Endothelial cell of umbilical vein (primary cell): Measurements from ENCODE around the gene GAS2L2. TPM values are rescaled to one million over a fixed set of nuclear protein-coding genes. Genes with fewer than 3 reads are reported as not detected.

Experiments
- BruUV-seq: library from RNA; stranded (reverse); fragments of 400-500 nt; replicated peaks from 2 replicates; lab custom pipeline; 2021; lab: Mats Ljungman, UMichigan
- CTCF ChIA-PET: fragments of 300-600, 350-600 bp; sonication (Branson Sonifier 250); formaldehyde crosslinking; loops from one replicate; lab custom pipeline; 2021; ENCODE audit warnings: antibody characterized with exemption, inconsistent platforms; lab: Charles Lee
- POLR2A ChIA-PET: fragments of 300-600, 350-600 bp; sonication (Branson Sonifier 250); formaldehyde crosslinking; loops from one replicate; lab custom pipeline; 2021; ENCODE audit warnings: antibody characterized with exemption, inconsistent platforms; lab: Charles Lee
- DNase-seq: peaks from one replicate; pipeline ENCODE4 v3.0.0-alpha.2; 2011; ENCODE audit warnings: low read depth, low spot score
- FAIRE-seq: peaks from 2 replicates; lab custom pipeline; 2011; peaks lifted over from hg19 to GRCh38; lab: Jason Lieb, UNC
- H2AFZ ChIP-seq: 2 replicates; pipeline ENCODE4 v1.6.0; 2012; ENCODE audit warnings: low read depth, low read length, control low read depth, inconsistent platforms
- H3K27ac ChIP-seq: 2 replicates; pipeline ENCODE4 v1.5.1; 2011; ENCODE audit warnings: low read depth, mild to moderate bottlenecking, control low read depth, low read length, moderate library complexity; ENCODE audit not compliant: insufficient read depth
- H3K27me3 ChIP-seq, 2 experiments: 2 replicates each; pipeline versions ENCODE4 v1.6.0 to v1.6.1; 2011; ENCODE audit warnings: low read length in 2 of 2, mixed read lengths in 1 of 2; ENCODE audit not compliant: control insufficient read depth in 2 of 2, insufficient read depth in 2 of 2
- H3K36me3 ChIP-seq, 2 experiments: 2 replicates in 1 of 2; 3 replicates in 1 of 2; pipeline ENCODE4 v1.5.1; 2011; ENCODE audit warnings: low read length in 2 of 2, mild to moderate bottlenecking in 1 of 2, moderate library complexity in 1 of 2; ENCODE audit not compliant: control insufficient read depth in 2 of 2, insufficient read depth in 2 of 2; ENCODE audit errors: extremely low read depth in 1 of 2
- H3K4me1 ChIP-seq: 3 replicates; pipeline ENCODE4 v1.5.1; 2011; ENCODE audit warnings: mild to moderate bottlenecking, low read length; ENCODE audit not compliant: control insufficient read depth, insufficient read depth; ENCODE audit errors: extremely low read depth
- H3K4me2 ChIP-seq: 2 replicates; pipeline ENCODE4 v1.6.1; 2011; ENCODE audit warnings: low read length, control low read depth, mixed read lengths; ENCODE audit not compliant: insufficient read depth
- H3K4me3 ChIP-seq, 3 experiments: fragments of 200-600 bp in 1 of 3; sonication (generic), shearing (Covaris generic) in 1 of 3; replicated peaks in 1 of 3; 2 replicates each; pipeline ENCODE4 v1.5.1; 2011 to 2016; ENCODE audit warnings: control low read depth in 3 of 3, low read length in 3 of 3, mild to moderate bottlenecking in 2 of 3, inconsistent platforms in 1 of 3, low read depth in 1 of 3, moderate library complexity in 1 of 3; ENCODE audit not compliant: insufficient read depth in 1 of 3
- H3K79me2 ChIP-seq: 2 replicates; pipeline ENCODE4 v1.6.0; 2012; ENCODE audit warnings: low read length, inconsistent platforms; ENCODE audit not compliant: control insufficient read depth, insufficient read depth
- H3K9ac ChIP-seq: replicated peaks from 2 replicates; pipeline ENCODE3; 2011; ENCODE audit warnings: low read length, control low read depth; ENCODE audit not compliant: insufficient read depth; ENCODE audit errors: extremely low read depth
- H3K9me1 ChIP-seq: replicated peaks from 3 replicates; pipeline ENCODE4 v1.6.0; 2011; ENCODE audit warnings: mild to moderate bottlenecking, low read length; ENCODE audit not compliant: control insufficient read depth, insufficient read depth; ENCODE audit errors: extremely low read depth
- H3K9me3 ChIP-seq: replicated peaks from 2 replicates; pipeline ENCODE4 v1.5.1; 2012; ENCODE audit warnings: low read length, inconsistent platforms; ENCODE audit not compliant: control insufficient read depth, insufficient read depth
- H4K20me1 ChIP-seq: replicated peaks from 2 replicates; pipeline ENCODE3; 2011; ENCODE audit warnings: mild to moderate bottlenecking, low read length; ENCODE audit not compliant: control insufficient read depth, insufficient read depth; ENCODE audit errors: extremely low read depth
- EZH2 ChIP-seq: IDR thresholded peaks from 2 replicates; pipeline ENCODE4 v1.6.1; 2012; ENCODE audit warnings: borderline replicate concordance, low read depth, mild to moderate bottlenecking, moderate library complexity, low read length, inconsistent platforms; ENCODE audit not compliant: severe bottlenecking
- FOS ChIP-seq: IDR thresholded peaks from 2 replicates; pipeline ENCODE4 v1.6.1; 2011; ENCODE audit warnings: mild to moderate bottlenecking, low read length, moderate library complexity, borderline replicate concordance; ENCODE audit not compliant: insufficient read depth
- GATA2 ChIP-seq: IDR thresholded peaks from 2 replicates; pipeline ENCODE4 v1.7.0; 2011; ENCODE audit warnings: low read depth, mild to moderate bottlenecking, moderate library complexity, mixed read lengths, low read length; ENCODE audit not compliant: insufficient read length, insufficient read depth
- JUN ChIP-seq: IDR thresholded peaks from 2 replicates; pipeline ENCODE4 v1.6.1; 2011; ENCODE audit warnings: borderline replicate concordance, low read depth; ENCODE audit not compliant: insufficient read length, insufficient read depth
- MYC ChIP-seq: IDR thresholded peaks from one replicate; pipeline ENCODE4 v1.6.1; 2011; ENCODE audit warnings: mild to moderate bottlenecking, low read depth, low read length
- POLR2A ChIP-seq: IDR thresholded peaks from 2 replicates; pipeline ENCODE4 v1.6.1; 2012; ENCODE audit warnings: low read depth, mild to moderate bottlenecking, control low read depth, low read length
- POLR2AphosphoS5 ChIP-seq: IDR thresholded peaks from 2 replicates; pipeline ENCODE4 v1.6.1; 2012; ENCODE audit warnings: low read depth, mild to moderate bottlenecking, control low read depth, low read length, moderate library complexity; ENCODE audit not compliant: insufficient read depth
- dilution Hi-C: fragments of 300-500 bp; cut with MboI; formaldehyde crosslinking; loops from one replicate; pipeline ENCODE4 v1.15.0; 2019; ENCODE audit warnings: low sequenced_read_pairs; ENCODE audit not compliant: extremely low pct_ligation_motif_present
- intact Hi-C: fragments of 100-400 bp; cut with micrococcal nuclease; formaldehyde crosslinking; loops from one replicate; pipeline ENCODE4 v1.10.0; 2022
- polyA plus RNA-seq, 4 experiments: library from polyadenylated mRNA; depleted of rRNA in 3 of 4; stranded (reverse) in 3 of 4; unstranded in 1 of 4; fragments of >200 nt; gene quantifications; 2 replicates each; pipeline versions ENCODE4 v1.2.1 to v1.2.3, GENCODE V29; 2011 to 2012; ENCODE audit warnings: missing spikeins in 1 of 4
- total RNA-seq: library from RNA; stranded (reverse); gene quantifications from 2 replicates; pipeline ENCODE4 v1.2.3, GENCODE V29; 2021
- TF ChIP-seq, protein P1 (sequence below), 2 donors: IDR thresholded peaks; 1 replicate in 1 of 2; 2 replicates in 1 of 2; pipeline ENCODE4 v1.5.1; 2011; ENCODE audit warnings: low read length in 2 of 2, mild to moderate bottlenecking in 2 of 2, moderate library complexity in 2 of 2, control low read depth in 1 of 2, inconsistent platforms in 1 of 2, low read depth in 1 of 2; ENCODE audit not compliant: insufficient read depth in 1 of 2; ENCODE audit errors: extremely low read depth in 1 of 2
- TF ChIP-seq, protein P2 (sequence below): IDR thresholded peaks from 2 replicates; pipeline ENCODE4 v1.6.1; 2011; ENCODE audit not compliant: insufficient read depth, insufficient read length

The GAS2L2 gene
- total and polyA plus RNA-seq, 2 donors (not counting 3 experiments of a cell fraction or from before 2014, with no cell fraction given): not detected

DNA sequence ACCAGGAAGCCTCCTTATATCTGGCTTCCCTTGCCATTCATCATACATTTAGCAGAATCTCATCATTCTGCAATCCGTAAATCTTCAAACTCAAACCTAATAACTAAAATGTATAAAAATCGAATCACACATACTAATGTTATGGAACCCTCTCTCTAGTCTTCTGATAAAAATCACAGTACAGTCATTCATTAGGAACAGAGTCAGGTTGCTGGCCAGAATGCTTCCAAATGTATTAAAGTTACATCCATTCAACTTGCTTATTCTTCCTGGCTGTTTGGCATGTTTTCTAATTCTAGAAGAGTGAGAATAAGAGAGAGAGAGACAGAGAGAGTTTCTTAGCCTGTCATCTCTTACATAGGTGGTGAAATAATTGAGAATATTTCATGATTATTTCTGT lies 38.1 kb downstream of the GAS2L2 start:
- peaks cover 15% of the 10 kb centered on the region for H3K4me1 ChIP-seq
- H3K9me3 ChIP-seq: no peaks in the 10 kb centered on the region
- ChIA-PET CTCF (no interaction called here), POLR2A (no interaction called here)
- peaks cover 11 to 15% of the 10 kb centered on the region in 2 experiments for H3K36me3 ChIP-seq
- H3K27ac ChIP-seq: no peak overlapping the region
- DNase-seq (no peak), FAIRE-seq (no peak)
- no peaks in the 10 kb centered on the region for H3K27me3 ChIP-seq
- H3K79me2 ChIP-seq: no peaks in the 10 kb centered on the region
- intact Hi-C loops: no loop called here
- no peaks in the 10 kb centered on the region for H3K9me1 ChIP-seq
- dilution Hi-C loops: no loop called here
- no TSS peak for BruUV-seq
- no peak for TF ChIP-seq GATA2
- no peak for TF ChIP-seq FOS
- TF ChIP-seq, protein P1, sequence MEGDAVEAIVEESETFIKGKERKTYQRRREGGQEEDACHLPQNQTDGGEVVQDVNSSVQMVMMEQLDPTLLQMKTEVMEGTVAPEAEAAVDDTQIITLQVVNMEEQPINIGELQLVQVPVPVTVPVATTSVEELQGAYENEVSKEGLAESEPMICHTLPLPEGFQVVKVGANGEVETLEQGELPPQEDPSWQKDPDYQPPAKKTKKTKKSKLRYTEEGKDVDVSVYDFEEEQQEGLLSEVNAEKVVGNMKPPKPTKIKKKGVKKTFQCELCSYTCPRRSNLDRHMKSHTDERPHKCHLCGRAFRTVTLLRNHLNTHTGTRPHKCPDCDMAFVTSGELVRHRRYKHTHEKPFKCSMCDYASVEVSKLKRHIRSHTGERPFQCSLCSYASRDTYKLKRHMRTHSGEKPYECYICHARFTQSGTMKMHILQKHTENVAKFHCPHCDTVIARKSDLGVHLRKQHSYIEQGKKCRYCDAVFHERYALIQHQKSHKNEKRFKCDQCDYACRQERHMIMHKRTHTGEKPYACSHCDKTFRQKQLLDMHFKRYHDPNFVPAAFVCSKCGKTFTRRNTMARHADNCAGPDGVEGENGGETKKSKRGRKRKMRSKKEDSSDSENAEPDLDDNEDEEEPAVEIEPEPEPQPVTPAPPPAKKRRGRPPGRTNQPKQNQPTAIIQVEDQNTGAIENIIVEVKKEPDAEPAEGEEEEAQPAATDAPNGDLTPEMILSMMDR (IDR thresholded peaks at IDR 0.05; ENCODE audit: extremely low read depth in 1 of 2, insufficient read depth in 1 of 2, low read depth in 1 of 2, low read length in 2 of 2): no peak
- TF ChIP-seq, protein P2, sequence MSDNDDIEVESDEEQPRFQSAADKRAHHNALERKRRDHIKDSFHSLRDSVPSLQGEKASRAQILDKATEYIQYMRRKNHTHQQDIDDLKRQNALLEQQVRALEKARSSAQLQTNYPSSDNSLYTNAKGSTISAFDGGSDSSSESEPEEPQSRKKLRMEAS: no peak
- TF ChIP-seq MYC: no peak
- no peak for TF ChIP-seq POLR2A
- TF ChIP-seq EZH2: no peak
- TF ChIP-seq JUN: no peak
- TF ChIP-seq POLR2AphosphoS5: no peak
- no peak overlapping the region for H2AFZ ChIP-seq
- H3K4me2 ChIP-seq: no peak overlapping the region
- H3K4me3 ChIP-seq: no peak overlapping the region
- no peak overlapping the region for H3K9ac ChIP-seq
- H4K20me1 ChIP-seq: peaks cover 2% of the 10 kb centered on the region
